Caco-2 (cell line): Measurements from ENCODE around the gene LMF2. TPM values are rescaled to one million over a fixed set of nuclear protein-coding genes. Genes with fewer than 3 reads are reported as not detected.

ENCODE experiments used
- BruUV-seq: library from RNA; stranded (reverse); fragments of 400-500 nt; replicated peaks from 2 replicates; lab custom pipeline; 2021; lab: Mats Ljungman, UMichigan
- CTCF ChIA-PET: fragments of 300-600 bp; sonication (Branson Sonifier 250); formaldehyde crosslinking; loops from one replicate; lab custom pipeline; 2022; ENCODE audit warnings: antibody characterized with exemption; lab: Charles Lee
- POLR2A ChIA-PET: fragments of 300-600 bp; sonication (Branson Sonifier 250); formaldehyde crosslinking; loops from one replicate; lab custom pipeline; 2022; ENCODE audit warnings: antibody characterized with exemption; lab: Charles Lee
- DNase-seq, 2 experiments: peaks; one replicate each; pipeline versions ENCODE4 v3.0.0 to v3.0.0-alpha.2; 2020 to 2022
- H3K27me3 ChIP-seq: replicated peaks from 2 replicates; pipeline ENCODE4 v1.6.0; 2011; ENCODE audit warnings: low read length; ENCODE audit not compliant: control insufficient read depth, insufficient read depth
- H3K36me3 ChIP-seq: 2 replicates; pipeline ENCODE4 v1.5.1; 2011; ENCODE audit warnings: low read length; ENCODE audit not compliant: control insufficient read depth, insufficient read depth
- H3K4me1 ChIP-seq: fragments of 250-450 bp; sonication (Bioruptor Pico); 2 replicates; pipeline ENCODE4 v1.5.1; 2020; ENCODE audit warnings: mild to moderate bottlenecking
- H3K4me3 ChIP-seq: 2 replicates; pipeline ENCODE4 v1.5.1; 2011; ENCODE audit warnings: low read depth, mild to moderate bottlenecking, control low read depth, low read length
- H3K9me3 ChIP-seq: fragments of 250-450 bp; sonication (Bioruptor Pico); 2 replicates; pipeline ENCODE4 v1.5.1; 2020; ENCODE audit warnings: mild to moderate bottlenecking, moderate library complexity
- H3K27ac Mint-ChIP-seq: one replicate; pipeline ENCODE4 v1.8.0; 2022; ENCODE audit warnings: mixed read lengths; ENCODE audit not compliant: unreplicated experiment
- H3K27me3 Mint-ChIP-seq: one replicate; pipeline ENCODE4 v1.8.0; 2022; ENCODE audit warnings: mixed read lengths; ENCODE audit not compliant: insufficient read depth, unreplicated experiment
- H3K36me3 Mint-ChIP-seq: one replicate; pipeline ENCODE4 v1.8.0; 2022; ENCODE audit warnings: mild to moderate bottlenecking, mixed read lengths; ENCODE audit not compliant: insufficient read depth, unreplicated experiment
- H3K4me1 Mint-ChIP-seq: one replicate; pipeline ENCODE4 v1.8.0; 2022; ENCODE audit warnings: low read depth, mixed read lengths; ENCODE audit not compliant: unreplicated experiment
- H3K4me3 Mint-ChIP-seq: one replicate; pipeline ENCODE4 v1.8.0; 2022; ENCODE audit warnings: mild to moderate bottlenecking, moderate library complexity, mixed read lengths; ENCODE audit not compliant: unreplicated experiment
- H3K9me3 Mint-ChIP-seq: one replicate; pipeline ENCODE4 v1.8.0; 2022; ENCODE audit warnings: mixed read lengths; ENCODE audit not compliant: unreplicated experiment
- intact Hi-C: fragments of 100-400 bp; cut with micrococcal nuclease; formaldehyde crosslinking; loops from one replicate; pipeline ENCODE4 v1.10.0; 2022; ENCODE audit not compliant: unreplicated experiment
- total RNA-seq: library from RNA; stranded (reverse); gene quantifications from 2 replicates; pipeline ENCODE4 v1.2.3, GENCODE V29; 2022
- TF ChIP-seq, protein P1 (sequence below), 2 experiments: fragments of 200-600 bp in 1 of 2; IDR thresholded peaks; 1 replicate in 1 of 2; 2 replicates in 1 of 2; pipeline versions ENCODE4 v1.5.1 to v1.8.0; 2011 to 2022; ENCODE audit warnings: antibody characterized with exemption in 1 of 2, control low read depth in 1 of 2, inconsistent platforms in 1 of 2, low read depth in 1 of 2, low read length in 1 of 2, mild to moderate bottlenecking in 1 of 2, moderate library complexity in 1 of 2; ENCODE audit not compliant: insufficient read depth in 1 of 2, severe bottlenecking in 1 of 2, unreplicated experiment in 1 of 2

LMF2 gene
- total RNA-seq, 1 experiment from 2014 or later, result 68.8 TPM

DNA sequence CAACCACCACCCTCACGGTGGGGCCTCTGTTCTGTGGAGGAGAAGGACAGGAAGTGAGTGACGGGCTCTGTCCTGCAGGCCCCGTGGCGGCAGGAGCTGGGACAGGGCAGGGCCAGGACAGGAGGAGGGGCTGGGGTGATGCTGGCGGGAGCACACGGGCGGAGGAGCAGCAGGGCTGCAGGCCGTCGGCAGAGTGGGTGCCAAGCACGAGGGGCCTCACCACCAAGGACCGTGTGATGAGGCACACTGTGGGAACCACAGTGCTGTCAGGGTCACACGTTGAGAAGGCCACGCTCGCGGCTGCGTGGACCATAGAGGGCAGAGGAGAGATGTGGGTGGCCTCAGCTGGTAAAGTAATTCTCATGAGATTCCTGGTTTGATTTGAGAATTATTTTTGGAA lies 9.4 kb upstream of the LMF2 start:
- H3K9me3 ChIP-seq, result no peaks in the 10 kb centered on the region
- ChIA-PET POLR2A (no interaction called here), CTCF (no interaction called here)
- no peak overlapping the region for H3K27ac Mint-ChIP-seq
- no peaks in the 10 kb centered on the region for H3K27me3 ChIP-seq
- no peaks in the 10 kb centered on the region for H3K4me1 ChIP-seq
- no peak overlapping the region for H3K4me3 ChIP-seq
- no TSS peak for BruUV-seq
- TF ChIP-seq, protein P1, sequence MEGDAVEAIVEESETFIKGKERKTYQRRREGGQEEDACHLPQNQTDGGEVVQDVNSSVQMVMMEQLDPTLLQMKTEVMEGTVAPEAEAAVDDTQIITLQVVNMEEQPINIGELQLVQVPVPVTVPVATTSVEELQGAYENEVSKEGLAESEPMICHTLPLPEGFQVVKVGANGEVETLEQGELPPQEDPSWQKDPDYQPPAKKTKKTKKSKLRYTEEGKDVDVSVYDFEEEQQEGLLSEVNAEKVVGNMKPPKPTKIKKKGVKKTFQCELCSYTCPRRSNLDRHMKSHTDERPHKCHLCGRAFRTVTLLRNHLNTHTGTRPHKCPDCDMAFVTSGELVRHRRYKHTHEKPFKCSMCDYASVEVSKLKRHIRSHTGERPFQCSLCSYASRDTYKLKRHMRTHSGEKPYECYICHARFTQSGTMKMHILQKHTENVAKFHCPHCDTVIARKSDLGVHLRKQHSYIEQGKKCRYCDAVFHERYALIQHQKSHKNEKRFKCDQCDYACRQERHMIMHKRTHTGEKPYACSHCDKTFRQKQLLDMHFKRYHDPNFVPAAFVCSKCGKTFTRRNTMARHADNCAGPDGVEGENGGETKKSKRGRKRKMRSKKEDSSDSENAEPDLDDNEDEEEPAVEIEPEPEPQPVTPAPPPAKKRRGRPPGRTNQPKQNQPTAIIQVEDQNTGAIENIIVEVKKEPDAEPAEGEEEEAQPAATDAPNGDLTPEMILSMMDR (IDR thresholded peaks at IDR 0.05; ENCODE audit: insufficient read depth in 1 of 2, low read depth in 1 of 2, low read length in 1 of 2, severe bottlenecking in 1 of 2, unreplicated experiment in 1 of 2), result no peak
- peaks cover 67% of the 10 kb centered on the region for H3K36me3 Mint-ChIP-seq
- no peak for DNase-seq
- H3K4me1 Mint-ChIP-seq, result no peaks in the 10 kb centered on the region
- H3K9me3 Mint-ChIP-seq, result no peaks in the 10 kb centered on the region
- H3K27me3 Mint-ChIP-seq, result no peaks in the 10 kb centered on the region
- H3K4me3 Mint-ChIP-seq, result no peak overlapping the region
- intact Hi-C loops, result no loop called here
- peaks cover 2% of the 10 kb centered on the region; the same call in 1 of the 2 replicates for H3K36me3 ChIP-seq

DNA sequence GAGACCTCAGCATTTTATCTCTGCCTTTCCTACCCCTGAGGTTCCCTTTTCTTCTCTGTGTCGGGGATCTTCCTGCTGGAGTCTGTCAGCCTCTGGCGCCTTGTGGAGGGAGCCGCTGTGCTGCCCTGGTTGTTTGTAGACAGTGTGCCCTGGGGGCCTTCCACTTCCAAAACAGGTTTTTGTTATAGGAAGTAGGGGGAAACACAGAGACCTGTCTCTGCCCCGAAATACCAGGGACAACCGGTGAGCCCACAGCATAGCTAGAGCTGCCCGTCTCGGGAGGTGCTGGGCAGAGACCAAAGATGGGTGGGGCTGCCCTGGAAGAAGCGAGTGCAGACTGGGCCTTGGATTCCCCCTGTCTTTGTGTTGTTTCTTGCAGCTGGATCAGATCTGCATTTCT lies 8.6 kb upstream of the LMF2 start:
- H3K9me3 Mint-ChIP-seq, result no peaks in the 10 kb centered on the region
- no peak overlapping the region for H3K4me3 ChIP-seq
- intact Hi-C loops, result no loop called here
- TF ChIP-seq, protein P1 (IDR thresholded peaks at IDR 0.05; ENCODE audit: insufficient read depth in 1 of 2, low read depth in 1 of 2, low read length in 1 of 2, severe bottlenecking in 1 of 2, unreplicated experiment in 1 of 2), result no peak
- no peak overlapping the region for H3K27ac Mint-ChIP-seq
- H3K36me3 Mint-ChIP-seq, result peaks cover 69% of the 10 kb centered on the region
- H3K27me3 Mint-ChIP-seq, result no peaks in the 10 kb centered on the region
- H3K4me1 Mint-ChIP-seq, result no peaks in the 10 kb centered on the region
- ChIA-PET CTCF (no interaction called here), POLR2A (no interaction called here)
- peaks cover 2% of the 10 kb centered on the region; the same call in 1 of the 2 replicates for H3K36me3 ChIP-seq
- H3K4me3 Mint-ChIP-seq, result no peak overlapping the region
- H3K9me3 ChIP-seq, result no peaks in the 10 kb centered on the region
- DNase-seq, result no peak
- no peaks in the 10 kb centered on the region for H3K27me3 ChIP-seq
- no TSS peak for BruUV-seq
- no peaks in the 10 kb centered on the region for H3K4me1 ChIP-seq

DNA sequence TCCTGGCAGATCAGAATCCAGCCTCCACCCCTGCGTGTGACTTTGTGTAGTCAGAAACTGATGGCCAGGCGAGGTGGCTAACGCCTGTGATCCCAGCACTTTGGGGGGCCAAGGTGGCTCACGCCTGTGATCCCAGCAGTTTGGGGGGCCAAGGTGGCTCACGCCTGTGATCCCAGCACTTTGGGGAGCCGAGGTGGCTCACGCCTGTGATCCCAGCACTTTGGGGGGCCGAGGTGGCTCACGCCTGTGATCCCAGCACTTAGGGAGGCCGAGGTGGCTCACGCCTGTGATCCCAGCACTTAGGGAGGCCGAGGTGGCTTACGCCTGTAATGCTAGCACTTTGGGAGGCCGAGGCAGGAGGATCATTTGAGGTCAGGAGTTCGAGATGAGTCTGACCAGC lies 5.7 kb upstream of the LMF2 start:
- Histone ChIP-seq H3K9me3 (no peaks in the 10 kb centered on the region), H3K4me1 (peaks cover 5% of the 10 kb centered on the region; the same call in 1 of the 2 replicates), H3K36me3 (peaks cover 2% of the 10 kb centered on the region; the same call in 1 of the 2 replicates), H3K27me3 (no peaks in the 10 kb centered on the region), H3K4me3 (no peak overlapping the region)
- TF ChIP-seq, protein P1 (IDR thresholded peaks at IDR 0.05; ENCODE audit: insufficient read depth in 1 of 2, low read depth in 1 of 2, low read length in 1 of 2, severe bottlenecking in 1 of 2, unreplicated experiment in 1 of 2), result no peak
- no peak overlapping the region for H3K27ac Mint-ChIP-seq
- peaks cover 66% of the 10 kb centered on the region for H3K36me3 Mint-ChIP-seq
- intact Hi-C loops, result no loop called here
- ChIA-PET CTCF (no interaction called here), POLR2A (no interaction called here)
- H3K4me1 Mint-ChIP-seq, result peaks cover 11% of the 10 kb centered on the region
- no TSS peak for BruUV-seq
- no peaks in the 10 kb centered on the region for H3K9me3 Mint-ChIP-seq
- H3K4me3 Mint-ChIP-seq, result no peak overlapping the region
- DNase-seq, result no peak
- no peaks in the 10 kb centered on the region for H3K27me3 Mint-ChIP-seq
